H1 (cell line): ENCODE results near the gene KCNE1. TPM values are rescaled to one million over a fixed set of nuclear protein-coding genes. Genes with fewer than 3 reads are reported as not detected.

Experiments used
- CTCF ChIA-PET: fragments of 300-600 bp; sonication (Branson Sonifier 250); formaldehyde crosslinking; loops from one replicate; lab custom pipeline; 2021; ENCODE audit not compliant: partially characterized antibody; lab: Charles Lee
- POLR2A ChIA-PET: fragments of 300-600 bp; sonication (Branson Sonifier 250); formaldehyde crosslinking; loops from one replicate; lab custom pipeline; 2021; ENCODE audit warnings: inconsistent platforms; ENCODE audit not compliant: partially characterized antibody; lab: Charles Lee
- DNase-seq, 2 experiments: peaks; one replicate each; pipeline versions ENCODE4 v3.0.0 to v3.0.0-alpha.2; 2010 to 2022; ENCODE audit warnings: low spot score in 2 of 2, low read depth in 1 of 2, mixed read lengths in 1 of 2
- FAIRE-seq: peaks from 2 replicates; lab custom pipeline; 2011; peaks lifted over from hg19 to GRCh38; lab: Jason Lieb, UNC
- H2AFZ ChIP-seq: 2 replicates; pipeline ENCODE4 v1.8.1; 2012; ENCODE audit warnings: low read length, inconsistent platforms
- H2AK5ac ChIP-seq: 2 replicates; pipeline ENCODE4 v1.6.1; 2013; ENCODE audit warnings: low read depth, low read length
- H2BK120ac ChIP-seq: replicated peaks from 2 replicates; pipeline ENCODE3; 2013; ENCODE audit warnings: low read depth, low read length, inconsistent platforms
- H2BK12ac ChIP-seq: 2 replicates; pipeline ENCODE4 v1.6.1; 2013; ENCODE audit warnings: low read depth, low read length
- H2BK15ac ChIP-seq: 2 replicates; pipeline ENCODE4 v1.6.1; 2013; ENCODE audit warnings: low read length
- H2BK20ac ChIP-seq: 2 replicates; pipeline ENCODE4 v1.6.1; 2013; ENCODE audit warnings: low read length
- H2BK5ac ChIP-seq: 2 replicates; pipeline ENCODE4 v1.6.1; 2013; ENCODE audit warnings: low read depth, low read length
- H3K14ac ChIP-seq: 2 replicates; pipeline ENCODE4 v1.6.1; 2013; ENCODE audit warnings: inconsistent platforms; ENCODE audit not compliant: insufficient read length
- H3K18ac ChIP-seq: 2 replicates; pipeline ENCODE4 v1.6.1; 2013; ENCODE audit warnings: low read length; ENCODE audit errors: extremely low read depth
- H3K23ac ChIP-seq: 2 replicates; pipeline ENCODE4 v1.6.1; 2013; ENCODE audit warnings: inconsistent platforms; ENCODE audit not compliant: insufficient read length
- H3K23me2 ChIP-seq: 2 replicates; pipeline ENCODE4 v1.6.1; 2013; ENCODE audit warnings: low read depth, low read length
- H3K27ac ChIP-seq: 2 replicates; pipeline ENCODE4 v1.6.1; 2011; ENCODE audit warnings: low read depth, low read length, inconsistent platforms
- H3K27me3 ChIP-seq, 4 experiments: replicated peaks in 1 of 4; 1 replicate in 1 of 4; 2 replicates in 3 of 4; pipeline versions ENCODE4 v1.6.1 to v1.8.1; 2011 to 2013; ENCODE audit warnings: low read length in 3 of 4, mild to moderate bottlenecking in 3 of 4, inconsistent platforms in 2 of 4, mixed read lengths in 2 of 4, moderate library complexity in 1 of 4; ENCODE audit not compliant: control insufficient read depth in 3 of 4, insufficient read depth in 3 of 4; ENCODE audit errors: extremely low read depth in 1 of 4
- H3K36me3 ChIP-seq, 4 experiments: 2 replicates each; pipeline versions ENCODE4 v1.6.1 to v1.8.1; 2011 to 2013; ENCODE audit warnings: mild to moderate bottlenecking in 4 of 4, low read length in 3 of 4, moderate library complexity in 2 of 4, control low read depth in 1 of 4, inconsistent platforms in 1 of 4; ENCODE audit not compliant: insufficient read depth in 4 of 4, control insufficient read depth in 2 of 4
- H3K4ac ChIP-seq: replicated peaks from 2 replicates; pipeline ENCODE3; 2013; ENCODE audit warnings: low read length, low read depth, mixed read lengths, inconsistent platforms; ENCODE audit not compliant: insufficient read length
- H3K4me1 ChIP-seq, 4 experiments: replicated peaks in 1 of 4; 1 replicate in 1 of 4; 2 replicates in 3 of 4; pipeline versions ENCODE4 v1.6.1 to v1.8.1; 2011 to 2013; ENCODE audit warnings: low read length in 3 of 4, inconsistent platforms in 2 of 4, mixed read lengths in 1 of 4; ENCODE audit not compliant: insufficient read depth in 4 of 4, control insufficient read depth in 3 of 4
- H3K4me2 ChIP-seq, 2 experiments: 2 replicates each; pipeline versions ENCODE4 v1.6.1 to v1.8.1; 2011 to 2013; ENCODE audit warnings: low read depth in 2 of 2, low read length in 2 of 2, control low read depth in 1 of 2, inconsistent platforms in 1 of 2, mild to moderate bottlenecking in 1 of 2; ENCODE audit not compliant: insufficient read depth in 1 of 2
- H3K4me3 ChIP-seq, 4 experiments: fragments of 200-600, 300-600 bp in 1 of 4; sonication (generic), shearing (Covaris generic), sonication (Bioruptor Twin) in 1 of 4; 2 replicates each; pipeline versions ENCODE4 v1.5.1 to v1.8.1; 2011 to 2016; ENCODE audit warnings: low read length in 4 of 4, low read depth in 3 of 4, control low read depth in 2 of 4, inconsistent platforms in 2 of 4, mild to moderate bottlenecking in 2 of 4, mixed read lengths in 1 of 4, moderate library complexity in 1 of 4; ENCODE audit not compliant: insufficient read depth in 2 of 4; ENCODE audit errors: extremely low read depth in 1 of 4
- H3K56ac ChIP-seq: replicated peaks from 2 replicates; pipeline ENCODE3; 2013; ENCODE audit warnings: low read depth, mild to moderate bottlenecking, mixed read lengths, low read length, inconsistent platforms; ENCODE audit not compliant: insufficient read length
- H3K79me1 ChIP-seq: 2 replicates; pipeline ENCODE4 v1.6.1; 2013; ENCODE audit warnings: low read depth, low read length, control low read depth
- H3K79me2 ChIP-seq, 2 experiments: 2 replicates each; pipeline versions ENCODE4 v1.6.1 to v1.8.1; 2012 to 2013; ENCODE audit warnings: low read length in 2 of 2, mild to moderate bottlenecking in 2 of 2, inconsistent platforms in 1 of 2; ENCODE audit not compliant: insufficient read depth in 2 of 2, control insufficient read depth in 1 of 2
- H3K9ac ChIP-seq, 4 experiments: replicated peaks in 1 of 4; 1 replicate in 1 of 4; 2 replicates in 3 of 4; pipeline versions ENCODE4 v1.6.1 to v1.8.1; 2011 to 2013; ENCODE audit warnings: low read depth in 3 of 4, low read length in 3 of 4, control low read depth in 2 of 4, mild to moderate bottlenecking in 2 of 4, moderate library complexity in 2 of 4, inconsistent platforms in 1 of 4; ENCODE audit errors: extremely low read depth in 1 of 4
- H3K9me3 ChIP-seq, 2 experiments: 2 replicates each; pipeline versions ENCODE4 v1.6.1 to v1.8.1; 2012 to 2013; ENCODE audit warnings: mild to moderate bottlenecking in 2 of 2, moderate library complexity in 2 of 2, control low read depth in 1 of 2, inconsistent platforms in 1 of 2, low read depth in 1 of 2, low read length in 1 of 2, mixed read lengths in 1 of 2; ENCODE audit not compliant: insufficient read depth in 2 of 2
- H4K20me1 ChIP-seq, 2 experiments: replicated peaks in 1 of 2; 2 replicates each; pipeline versions ENCODE3 to v1.8.1; 2011 to 2013; ENCODE audit warnings: inconsistent platforms in 2 of 2, low read length in 2 of 2, mild to moderate bottlenecking in 1 of 2; ENCODE audit not compliant: insufficient read depth in 2 of 2, control insufficient read depth in 1 of 2
- H4K5ac ChIP-seq: 2 replicates; pipeline ENCODE4 v1.6.1; 2013; ENCODE audit warnings: low read length, low read depth, mixed read lengths, inconsistent platforms; ENCODE audit not compliant: insufficient read length
- H4K8ac ChIP-seq: 2 replicates; pipeline ENCODE4 v1.8.0; 2013; ENCODE audit warnings: mild to moderate bottlenecking, moderate library complexity, low read length, inconsistent platforms; ENCODE audit not compliant: insufficient read depth; ENCODE audit errors: extremely low read depth
- H4K91ac ChIP-seq: replicated peaks from 2 replicates; pipeline ENCODE3; 2013; ENCODE audit warnings: low read length, mixed read lengths, inconsistent platforms; ENCODE audit not compliant: insufficient read length
- BACH1 ChIP-seq: IDR thresholded peaks from 2 replicates; pipeline ENCODE4 v1.6.1; 2012; ENCODE audit warnings: low read length, improper control_type of control experiment
- TEAD4 ChIP-seq: IDR thresholded peaks from 2 replicates; pipeline ENCODE4 v1.6.1; 2012; ENCODE audit warnings: low read depth, low read length, inconsistent platforms, mixed read lengths
- WGBS, 2 experiments: shearing (Covaris generic) in 1 of 2; methylation state at CpG; one replicate each; pipeline versions ENCODE4 v1.1.6 to v1.1.7; 2013 to 2015; ENCODE audit warnings: low lambda C conversion rate in 2 of 2, mixed read lengths in 2 of 2, inconsistent platforms in 1 of 2, low coverage in 1 of 2, missing lambda C conversion rate in 1 of 2; ENCODE audit not compliant: insufficient replicate concordance in 2 of 2, insufficient coverage in 1 of 2, insufficient read length in 1 of 2; ENCODE audit errors: extremely low coverage in 1 of 2, missing lambda C conversion rate in 1 of 2; 5-methylcytosine and 5-hydroxymethylcytosine counted together
- polyA plus RNA-seq, 7 experiments: library from polyadenylated mRNA; depleted of rRNA in 3 of 7; stranded (reverse) in 5 of 7; unstranded in 2 of 7; fragments of >200 nt in 5 of 7; fragments of 200-250 nt in 2 of 7; gene quantifications; 1 replicate in 5 of 7; 2 replicates in 1 of 7; 4 replicates in 1 of 7; pipeline versions ENCODE4 v1.2.1 to v1.2.3, GENCODE V29; 2011 to 2013; ENCODE audit warnings: missing spikeins in 2 of 7, mixed read lengths in 2 of 7
- total RNA-seq: library from RNA; stranded (reverse); fragmentation: NEBNext Ultra II Directional; extraction: Animal tissue kit (Norgen Biotek cat#: 25700); gene quantifications from 2 replicates; pipeline ENCODE4 v1.2.1, GENCODE V29; 2021

Gene KCNE1
- total and polyA plus RNA-seq, 2 of the 8 experiments (the other 6 are each of a cell fraction or from before 2014, with no cell fraction given) = 0.08 to 0.28 TPM

DNA sequence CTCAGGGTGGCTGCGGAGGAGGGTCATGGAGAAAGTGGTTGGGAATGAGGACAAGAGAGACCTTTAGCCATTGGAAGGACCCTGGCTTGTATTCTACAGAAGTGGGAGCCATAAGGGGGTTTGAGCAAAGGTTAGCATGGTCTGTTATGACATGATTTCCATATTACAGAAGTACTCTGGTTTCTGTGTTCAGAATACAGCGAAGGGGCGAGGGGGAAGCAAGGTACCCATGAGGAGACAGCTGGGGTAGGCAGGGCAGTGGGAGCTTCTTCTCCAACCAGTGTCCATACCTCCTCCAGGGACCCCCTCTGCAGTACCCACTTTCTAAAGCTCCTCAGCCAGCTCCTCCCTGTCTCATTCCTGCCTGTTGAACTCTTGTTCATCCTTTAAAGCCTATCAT lies 21.9 kb upstream of the KCNE1 start:
- H4K5ac ChIP-seq = no peak overlapping the region
- no peak overlapping the region for H3K18ac ChIP-seq
- no peak for DNase-seq
- 97% methylated on average over 3 of the region's 3 CpGs; no CpG with 5 or more reads in 1 of the 2 experiments for WGBS, 2 experiments
- peaks cover 0 to 6% (median 0%) of the 10 kb centered on the region in 4 experiments; a peak in 1 of 7 replicates for H3K4me1 ChIP-seq
- no peak overlapping the region for H2BK120ac ChIP-seq
- H2BK20ac ChIP-seq = no peak overlapping the region
- no peak overlapping the region for H3K56ac ChIP-seq
- H3K4me3 ChIP-seq = no peak overlapping the region
- no peaks in the 10 kb centered on the region for H4K20me1 ChIP-seq
- no peaks in the 10 kb centered on the region for H3K36me3 ChIP-seq
- H2BK5ac ChIP-seq = no peak overlapping the region
- CTCF ChIA-PET = interaction anchor here (0.6 to 1.4 kb wide), 6 partner anchors 10 to 610 kb away, joined by 3 to 6 read pairs (median 3); no protein-coding TSS in a partner anchor
- H2BK15ac ChIP-seq = no peak overlapping the region
- no peak overlapping the region for H3K9ac ChIP-seq
- H3K23me2 ChIP-seq = no peaks in the 10 kb centered on the region
- no peak overlapping the region for H2AK5ac ChIP-seq
- H3K79me1 ChIP-seq = no peaks in the 10 kb centered on the region
- no peak overlapping the region for H4K91ac ChIP-seq
- no peak overlapping the region for H4K8ac ChIP-seq
- H3K4me2 ChIP-seq = no peak overlapping the region
- no peak overlapping the region for H3K27ac ChIP-seq
- no peak overlapping the region for H3K23ac ChIP-seq
- FAIRE-seq = no peak
- TF ChIP-seq TEAD4 (no peak), BACH1 (no peak)
- TF ChIP-seq, all 59 proteins: peak for 0
- Histone ChIP-seq H3K79me2 (no peaks in the 10 kb centered on the region), H2AFZ (no peak overlapping the region), H3K9me3 (no peaks in the 10 kb centered on the region), H3K27me3 (no peaks in the 10 kb centered on the region), H3K14ac (no peak overlapping the region), H3K4ac (no peak overlapping the region), H2BK12ac (no peak overlapping the region)
- POLR2A ChIA-PET = no interaction called here
